ENCODE results near the gene KRTAP12-3. TPM values are rescaled to one million over a fixed set of nuclear protein-coding genes. Genes with fewer than 3 reads are reported as not detected.
"Not testable (repeated sequence)": the region's sequence is repeated elsewhere in the genome, so short reads cannot be mapped to it uniquely, and the experiment has no call there.

Gene KRTAP12-3
- polyA plus RNA-seq, 1 experiment = not detected

DNA sequence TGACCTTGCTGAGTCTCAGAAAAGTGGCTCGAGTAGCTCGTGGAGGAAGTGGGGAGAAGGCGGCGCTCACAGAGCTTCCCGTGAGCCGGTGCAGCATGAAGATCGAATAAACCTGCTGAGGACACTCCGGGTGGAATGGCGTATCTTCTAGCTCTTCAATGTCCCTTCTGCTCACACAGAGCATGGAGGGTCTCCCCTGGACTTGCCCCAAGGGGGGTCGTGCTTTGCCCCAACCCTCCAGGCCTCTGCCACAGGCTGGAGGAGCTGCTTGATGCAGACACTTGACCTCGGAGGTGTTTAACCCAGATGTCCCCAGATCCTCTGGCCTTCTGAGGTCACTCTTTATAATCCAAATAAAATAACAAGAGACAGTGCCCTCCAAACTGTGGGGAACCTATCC lies 37.0 kb downstream of the KRTAP12-3 start:
- Histone ChIP-seq H3K9me3 (ENCODE audit: control insufficient read depth, insufficient read depth, low read length) (no peaks in the 10 kb centered on the region; the same call in 1 of the 2 replicates), H3K27me3 (ENCODE audit: control insufficient read depth, insufficient read depth, low read length) (peaks cover 16% of the 10 kb centered on the region), H3K4me3 (ENCODE audit: low read depth, low read length) (no peak overlapping the region), H3K27ac (ENCODE audit: low read depth, low read length) (no peak overlapping the region)
- TF ChIP-seq, protein P1, sequence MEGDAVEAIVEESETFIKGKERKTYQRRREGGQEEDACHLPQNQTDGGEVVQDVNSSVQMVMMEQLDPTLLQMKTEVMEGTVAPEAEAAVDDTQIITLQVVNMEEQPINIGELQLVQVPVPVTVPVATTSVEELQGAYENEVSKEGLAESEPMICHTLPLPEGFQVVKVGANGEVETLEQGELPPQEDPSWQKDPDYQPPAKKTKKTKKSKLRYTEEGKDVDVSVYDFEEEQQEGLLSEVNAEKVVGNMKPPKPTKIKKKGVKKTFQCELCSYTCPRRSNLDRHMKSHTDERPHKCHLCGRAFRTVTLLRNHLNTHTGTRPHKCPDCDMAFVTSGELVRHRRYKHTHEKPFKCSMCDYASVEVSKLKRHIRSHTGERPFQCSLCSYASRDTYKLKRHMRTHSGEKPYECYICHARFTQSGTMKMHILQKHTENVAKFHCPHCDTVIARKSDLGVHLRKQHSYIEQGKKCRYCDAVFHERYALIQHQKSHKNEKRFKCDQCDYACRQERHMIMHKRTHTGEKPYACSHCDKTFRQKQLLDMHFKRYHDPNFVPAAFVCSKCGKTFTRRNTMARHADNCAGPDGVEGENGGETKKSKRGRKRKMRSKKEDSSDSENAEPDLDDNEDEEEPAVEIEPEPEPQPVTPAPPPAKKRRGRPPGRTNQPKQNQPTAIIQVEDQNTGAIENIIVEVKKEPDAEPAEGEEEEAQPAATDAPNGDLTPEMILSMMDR (IDR thresholded peaks at IDR 0.05; ENCODE audit: low read depth, low read length) = no peak
- no peak for DNase-seq (ENCODE audit: low read depth, low spot score)
- ChIA-PET CTCF (no interaction called here), POLR2A (no interaction called here)

DNA sequence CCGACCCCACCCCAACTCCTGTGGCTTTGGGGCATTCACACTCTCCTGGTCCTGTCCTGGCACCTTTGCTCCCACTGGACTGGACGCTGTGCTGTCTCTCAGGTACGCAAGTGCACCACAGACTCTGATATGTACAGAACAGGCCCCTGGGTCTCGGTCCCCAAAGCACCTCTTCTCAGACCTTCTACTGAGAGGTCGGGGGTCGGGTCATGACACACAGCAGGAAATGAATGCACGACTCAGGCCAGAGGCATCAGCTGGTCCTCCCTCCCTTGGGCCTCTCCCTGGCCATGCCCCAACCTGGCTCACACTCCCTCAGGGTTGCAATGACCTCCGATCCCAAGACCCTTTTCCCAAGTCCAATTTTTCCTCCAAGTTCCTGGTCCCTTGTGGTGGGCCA lies 37.5 kb downstream of the KRTAP12-3 start:
- Histone ChIP-seq H3K27ac (ENCODE audit: low read depth, low read length) (no peak overlapping the region), H3K9me3 (ENCODE audit: control insufficient read depth, insufficient read depth, low read length) (no peaks in the 10 kb centered on the region; the same call in 1 of the 2 replicates), H3K4me3 (ENCODE audit: low read depth, low read length) (no peak overlapping the region), H3K27me3 (ENCODE audit: control insufficient read depth, insufficient read depth, low read length) (peaks cover 19% of the 10 kb centered on the region)
- TF ChIP-seq, protein P1 (IDR thresholded peaks at IDR 0.05; ENCODE audit: low read depth, low read length) = no peak
- POLR2A ChIA-PET = no interaction called here
- CTCF ChIA-PET = no interaction called here
- no peak for DNase-seq (ENCODE audit: low read depth, low spot score)

DNA sequence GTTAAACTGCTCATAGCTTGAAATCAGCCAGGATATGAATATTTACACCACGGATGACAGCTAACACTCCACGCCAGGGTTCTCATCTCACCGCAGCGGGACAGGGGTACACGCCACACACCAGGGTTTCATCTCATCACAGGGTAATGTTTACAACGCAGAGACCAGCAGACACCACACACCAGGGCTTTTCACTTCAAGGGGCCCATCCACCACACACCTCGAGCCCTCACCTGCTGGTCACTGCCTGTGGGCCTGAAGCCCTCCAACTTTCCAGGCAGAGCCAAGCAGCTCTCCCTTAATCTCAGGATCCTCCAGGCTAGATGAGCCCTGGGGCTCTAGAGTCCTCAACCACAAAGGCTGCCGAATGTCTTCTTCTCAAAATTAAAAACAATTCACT lies 37.9 kb downstream of the KRTAP12-3 start:
- TF ChIP-seq, protein P1 (IDR thresholded peaks at IDR 0.05; ENCODE audit: low read depth, low read length) = no peak
- ChIA-PET POLR2A (no interaction called here), CTCF (no interaction called here)
- Histone ChIP-seq H3K27ac (ENCODE audit: low read depth, low read length) (no peak overlapping the region), H3K9me3 (ENCODE audit: control insufficient read depth, insufficient read depth, low read length) (no peaks in the 10 kb centered on the region; the same call in 1 of the 2 replicates), H3K27me3 (ENCODE audit: control insufficient read depth, insufficient read depth, low read length) (peaks cover 19% of the 10 kb centered on the region), H3K4me3 (ENCODE audit: low read depth, low read length) (no peak overlapping the region)
- no peak for DNase-seq (ENCODE audit: low read depth, low spot score)

DNA sequence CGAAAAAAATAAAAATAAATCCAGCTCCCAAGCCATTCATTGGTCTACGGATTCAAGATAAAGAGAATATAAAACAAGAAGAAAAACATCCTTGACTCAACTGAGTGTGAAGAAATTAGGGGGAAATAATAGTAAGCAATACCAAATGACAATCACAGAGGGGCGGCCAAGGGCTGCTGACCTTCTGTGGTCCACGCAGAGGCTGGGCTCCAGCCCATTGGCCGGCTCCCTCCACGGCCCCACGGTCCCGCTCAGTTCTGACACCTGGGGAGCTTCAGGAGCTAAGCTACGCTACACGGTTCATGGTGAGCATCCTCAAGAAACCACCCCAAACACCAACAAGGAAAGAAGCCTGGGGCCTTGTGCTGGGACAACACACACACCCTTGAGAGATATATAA lies 38.8 kb downstream of the KRTAP12-3 start:
- Histone ChIP-seq H3K27ac (ENCODE audit: low read depth, low read length) (no peak overlapping the region), H3K9me3 (ENCODE audit: control insufficient read depth, insufficient read depth, low read length) (no peaks in the 10 kb centered on the region; the same call in 1 of the 2 replicates), H3K4me3 (ENCODE audit: low read depth, low read length) (no peak overlapping the region), H3K27me3 (ENCODE audit: control insufficient read depth, insufficient read depth, low read length) (peaks cover 21% of the 10 kb centered on the region)
- ChIA-PET CTCF (no interaction called here), POLR2A (no interaction called here)
- TF ChIP-seq, protein P1 (IDR thresholded peaks at IDR 0.05; ENCODE audit: low read depth, low read length) = no peak
- no peak for DNase-seq (ENCODE audit: low read depth, low spot score)

DNA sequence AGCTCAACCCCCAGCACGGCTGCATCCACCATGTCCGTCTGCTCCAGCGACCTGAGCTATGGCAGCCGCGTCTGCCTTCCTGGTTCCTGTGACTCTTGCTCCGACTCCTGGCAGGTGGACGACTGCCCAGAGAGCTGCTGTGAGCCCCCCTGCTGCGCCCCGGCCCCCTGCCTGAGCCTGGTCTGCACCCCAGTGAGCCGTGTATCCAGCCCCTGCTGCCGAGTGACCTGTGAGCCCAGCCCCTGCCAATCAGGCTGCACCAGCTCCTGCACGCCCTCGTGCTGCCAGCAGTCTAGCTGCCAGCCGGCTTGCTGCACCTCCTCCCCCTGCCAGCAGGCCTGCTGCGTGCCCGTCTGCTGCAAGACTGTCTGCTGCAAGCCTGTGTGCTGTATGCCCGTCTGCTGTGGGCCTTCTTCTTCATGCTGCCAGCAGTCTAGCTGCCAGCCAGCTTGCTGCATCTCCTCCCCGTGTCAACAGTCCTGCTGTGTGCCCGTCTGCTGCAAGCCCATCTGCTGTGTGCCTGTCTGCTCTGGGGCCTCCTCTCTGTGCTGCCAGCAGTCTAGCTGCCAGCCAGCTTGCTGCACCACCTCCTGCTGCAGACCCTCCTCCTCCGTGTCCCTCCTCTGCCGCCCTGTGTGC lies 39.6 kb downstream of the KRTAP12-3 start, which contains the start of gene KRTAP10-12:
Gene KRTAP10-12 (plus strand): TSS at position 1 of the 639 bp plus-strand sequence. CDS start 30 bp downstream, at position 31.
- H3K4me3 ChIP-seq (ENCODE audit: low read depth, low read length); CTCF ChIA-PET; H3K9me3 ChIP-seq (ENCODE audit: control insufficient read depth, insufficient read depth, low read length); DNase-seq (ENCODE audit: low read depth, low spot score); H3K27ac ChIP-seq (ENCODE audit: low read depth, low read length); POLR2A ChIA-PET: not testable (repeated sequence)
- H3K27me3 ChIP-seq (ENCODE audit: control insufficient read depth, insufficient read depth, low read length) = peaks cover 27% of the 10 kb centered on the region
